ENCODE results near the gene STIP1.

STIP1 gene

DNA sequence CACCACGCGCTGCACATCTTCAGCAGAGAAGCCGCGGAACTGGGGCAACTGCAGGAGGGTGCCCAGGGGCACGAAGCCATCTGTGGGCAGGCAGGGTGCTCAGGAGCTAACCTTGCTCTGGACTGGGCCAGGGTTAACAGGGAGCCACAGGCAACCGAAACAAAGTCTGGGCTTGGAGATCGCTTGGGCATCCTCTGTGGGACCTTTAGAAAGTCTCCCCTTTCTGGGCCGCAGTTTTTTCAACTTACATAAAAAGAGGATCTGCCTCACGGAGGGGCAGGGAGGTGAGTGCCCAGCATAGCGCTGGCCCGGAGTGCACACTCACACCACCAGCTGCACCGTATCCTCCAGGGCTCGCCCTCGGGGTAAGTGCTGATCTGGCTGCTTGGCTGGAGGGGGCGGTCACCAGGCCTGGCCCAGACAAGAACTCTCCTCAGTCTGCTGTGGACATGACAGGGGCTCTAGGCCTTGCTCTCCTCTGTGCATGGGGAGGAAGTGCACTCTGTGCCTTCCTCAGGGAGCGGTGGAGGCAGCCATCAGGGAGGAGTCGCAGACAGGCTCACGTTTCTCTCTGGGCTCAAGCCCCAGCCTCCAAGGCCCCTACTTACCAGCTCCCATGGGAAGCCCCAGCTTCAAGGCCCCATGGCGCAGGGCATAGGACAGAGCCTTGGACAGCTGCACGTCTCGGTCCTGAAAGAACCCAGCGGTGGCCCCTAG lies 39.1 kb downstream of the STIP1 start:
- no peak for FAIRE-seq

DNA sequence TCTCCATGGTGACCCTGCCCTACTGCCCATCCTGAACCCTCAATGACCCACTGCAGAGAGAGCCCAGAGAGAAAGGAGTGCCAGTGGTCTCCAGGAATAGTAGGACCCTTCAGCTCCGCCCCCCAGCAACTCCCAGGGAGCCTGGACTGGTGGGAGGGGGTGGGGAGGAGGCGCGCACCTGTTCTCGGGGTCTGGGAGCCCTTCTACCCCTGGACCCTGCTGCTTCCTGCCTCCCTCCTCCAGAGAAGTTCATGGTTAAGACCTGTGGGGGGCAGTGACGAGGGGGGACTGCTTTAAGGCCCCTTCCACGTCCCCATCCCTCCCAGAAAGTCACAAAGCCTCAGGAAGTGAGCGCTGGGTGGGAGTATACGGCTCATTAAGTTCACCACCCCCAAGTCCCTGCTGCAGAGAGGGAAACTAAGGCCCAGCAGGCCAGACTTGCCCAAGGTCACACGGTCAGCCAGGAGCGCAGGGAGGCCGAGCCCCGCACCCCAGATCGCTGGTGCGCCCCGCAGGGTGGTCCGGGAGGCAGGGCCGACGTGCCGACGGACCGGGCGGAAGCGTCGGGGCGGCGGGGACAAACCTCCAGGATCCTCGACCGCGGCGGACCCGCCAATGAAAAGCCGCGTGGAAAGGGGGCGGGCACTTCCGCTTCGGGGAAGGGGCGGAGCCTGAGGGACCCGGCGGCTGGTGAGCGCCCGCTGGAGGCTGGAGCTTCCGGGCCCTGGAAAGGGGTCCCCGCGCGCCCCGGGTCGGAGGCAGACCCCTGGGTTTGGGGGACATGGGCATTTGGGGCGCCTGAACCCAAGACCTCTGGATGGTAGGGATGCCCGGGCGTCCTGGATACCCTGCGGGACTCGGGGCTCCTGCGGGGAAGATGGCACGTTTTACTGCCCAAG lies 39.9 kb downstream of the STIP1 start, which contains the start of the genes NUDT22 and TRPT1:
Gene NUDT22, plus strand, starts transcription at position 667 of the 899 bp plus-strand sequence. CDS start 379 bp downstream, outside the sequence.
Gene TRPT1, minus strand, starts transcription at position 579 of the 899 bp plus-strand sequence. Its CDS starts 326 bp downstream, at position 253.
- no peak for FAIRE-seq

DNA sequence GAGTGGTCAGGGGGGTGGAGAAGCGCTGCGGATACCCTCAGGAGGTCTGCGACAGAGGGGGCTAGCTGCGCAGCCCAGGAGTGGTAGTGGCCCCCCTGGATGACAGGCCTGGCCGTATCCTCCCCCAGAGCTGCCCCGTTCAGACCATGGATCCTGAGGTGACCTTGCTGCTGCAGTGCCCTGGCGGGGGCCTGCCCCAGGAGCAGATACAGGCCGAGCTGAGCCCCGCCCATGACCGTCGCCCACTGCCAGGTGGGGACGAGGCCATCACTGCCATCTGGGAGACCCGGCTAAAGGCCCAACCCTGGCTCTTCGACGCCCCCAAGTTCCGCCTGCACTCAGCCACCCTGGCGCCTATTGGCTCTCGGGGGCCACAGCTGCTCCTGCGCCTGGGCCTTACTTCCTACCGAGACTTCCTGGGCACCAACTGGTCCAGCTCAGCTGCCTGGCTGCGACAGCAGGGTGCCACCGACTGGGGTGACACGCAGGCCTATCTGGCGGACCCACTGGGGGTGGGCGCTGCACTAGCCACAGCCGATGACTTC lies 40.6 kb downstream of the STIP1 start:
- no peak for FAIRE-seq

DNA sequence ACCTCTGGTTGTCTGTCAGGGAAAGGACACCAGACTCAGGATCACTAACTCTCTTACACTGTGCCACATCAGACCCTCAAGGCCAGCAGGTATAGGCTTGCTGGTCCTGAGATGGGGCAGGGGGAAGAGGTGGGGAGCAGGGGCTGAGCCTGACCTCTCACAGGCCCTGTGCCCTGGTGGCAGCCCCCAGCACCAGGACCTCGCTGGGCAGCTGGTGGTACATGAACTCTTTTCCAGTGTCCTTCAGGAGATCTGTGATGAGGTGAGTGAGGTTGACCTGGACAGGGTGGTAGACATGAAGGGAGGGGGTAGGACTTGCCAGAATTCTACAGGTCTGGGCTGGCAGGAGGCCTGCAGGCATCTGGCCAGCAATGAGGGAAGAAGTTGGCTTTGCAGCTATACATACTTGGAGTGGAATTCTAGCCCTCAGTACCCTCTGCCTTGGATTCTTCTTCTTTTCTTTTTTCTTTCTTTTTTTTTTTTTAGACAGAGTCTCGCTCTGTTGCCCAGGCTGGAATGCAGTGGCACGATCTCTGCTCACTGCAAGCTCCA lies 41.5 kb downstream of the STIP1 start:
- no peak for FAIRE-seq

DNA sequence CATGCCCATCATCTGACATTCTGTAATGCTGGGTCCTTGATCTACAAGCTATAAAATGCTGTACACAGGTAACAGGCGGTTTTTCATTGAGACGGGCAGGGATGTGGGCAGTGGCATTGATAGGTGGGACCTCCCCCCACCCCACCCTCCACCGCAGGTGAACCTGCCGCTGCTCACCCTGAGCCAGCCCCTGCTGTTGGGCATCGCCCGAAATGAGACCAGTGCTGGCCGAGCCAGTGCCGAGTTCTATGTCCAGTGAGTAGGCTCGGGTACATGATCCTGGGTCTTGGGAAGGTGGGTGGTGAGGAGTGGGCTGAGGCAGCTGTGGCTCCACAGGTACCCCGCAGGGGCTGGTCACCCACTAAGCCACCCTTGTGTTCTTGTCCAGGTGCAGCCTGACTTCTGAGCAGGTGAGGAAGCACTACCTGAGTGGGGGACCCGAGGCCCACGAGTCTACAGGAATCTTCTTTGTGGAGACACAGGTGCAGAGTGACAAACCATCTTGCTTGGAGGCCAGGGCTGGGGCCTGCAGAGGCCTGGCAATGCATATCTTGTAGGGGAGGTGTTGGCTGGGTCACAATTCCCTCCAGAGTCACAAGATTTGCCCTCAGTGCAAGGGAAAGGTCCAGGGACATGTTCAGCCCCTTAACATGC lies 43.2 kb downstream of the STIP1 start:
- no peak for FAIRE-seq

- no peak for FAIRE-seq
Measured at GRCh38 chr11:64229744-64230170, 43.8 kb downstream of the STIP1 start.

- peak; percentile 88 for FAIRE-seq
Measured at GRCh38 chr11:64230171-64230984, 44.4 kb downstream of the STIP1 start, which contains the start of gene DNAJC4. DNAJC4 (plus strand) TSS chr11:64230548; CDS start chr11:64230855, 307 bp downstream.

DNA sequence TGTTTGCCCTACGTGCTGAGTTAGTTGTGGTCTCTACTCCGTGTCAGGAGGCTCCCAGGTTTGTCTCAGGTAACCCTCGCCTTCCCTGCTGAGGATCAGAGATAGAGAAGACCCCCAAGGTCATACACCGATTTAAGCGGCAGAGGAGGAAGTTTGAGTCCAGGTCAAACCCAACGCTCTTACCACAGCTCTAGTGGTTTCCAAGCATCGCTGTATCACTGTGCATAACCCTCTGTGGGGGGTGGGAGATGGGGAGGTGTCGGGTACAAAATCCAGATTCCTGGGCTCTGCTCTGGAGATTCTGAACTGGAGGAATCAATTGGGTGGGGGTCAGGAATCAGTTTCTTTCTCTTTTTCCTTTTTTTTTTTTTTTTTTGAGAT lies 45.0 kb downstream of the STIP1 start:
- FAIRE-seq: no peak

DNA sequence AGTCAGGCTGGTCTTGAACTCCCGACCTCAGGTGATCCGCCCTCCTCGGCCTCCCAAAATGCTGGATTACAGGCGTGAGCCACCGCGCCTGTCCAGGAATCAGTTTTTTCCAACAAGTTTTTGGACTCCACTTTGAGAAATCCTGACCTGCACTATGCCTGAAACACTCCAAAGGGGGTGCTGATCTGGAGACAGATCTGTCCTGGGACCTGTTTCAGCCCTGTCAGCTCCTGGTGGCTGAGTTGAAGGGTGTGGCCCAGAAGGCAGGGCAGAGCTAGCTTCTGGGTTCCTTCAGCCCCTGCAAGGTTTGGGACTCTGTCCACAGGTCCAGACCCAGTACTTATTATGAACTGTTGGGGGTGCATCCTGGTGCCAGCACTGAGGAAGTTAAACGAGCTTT lies 45.6 kb downstream of the STIP1 start:
- FAIRE-seq: no peak

DNA sequence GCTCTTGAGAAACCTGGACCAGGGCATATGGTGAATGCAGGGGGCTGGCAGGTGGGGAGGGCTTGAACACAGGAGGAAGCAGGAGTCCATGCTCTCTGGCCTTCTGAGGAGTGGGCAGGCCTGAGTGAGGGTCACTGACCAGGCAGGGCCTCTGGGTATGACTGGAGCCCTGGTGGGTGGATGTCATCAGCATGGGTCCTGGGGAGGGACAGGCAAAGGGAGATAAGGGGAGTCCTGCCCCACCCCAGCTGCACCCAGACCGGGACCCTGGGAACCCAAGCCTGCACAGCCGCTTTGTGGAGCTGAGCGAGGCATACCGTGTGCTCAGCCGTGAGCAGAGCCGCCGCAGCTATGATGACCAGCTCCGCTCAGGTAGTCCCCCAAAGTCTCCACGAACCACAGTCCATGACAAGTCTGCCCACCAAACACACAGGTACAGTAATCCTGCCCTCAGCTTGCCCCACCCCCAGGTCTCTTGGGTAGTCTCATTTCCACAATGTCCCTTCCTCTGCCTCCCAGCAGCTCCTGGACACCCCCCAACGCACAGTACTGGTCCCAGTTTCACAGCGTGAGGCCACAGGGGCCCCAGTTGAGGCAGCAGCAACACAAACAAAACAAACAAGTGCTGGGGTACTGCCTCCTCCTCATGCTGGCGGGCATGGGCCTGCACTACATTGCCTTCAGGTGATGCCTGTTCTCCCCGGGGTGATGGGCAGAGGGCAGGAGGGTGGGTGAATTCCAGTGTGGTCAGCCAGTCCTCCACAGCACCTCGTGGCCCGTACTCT lies 46.4 kb downstream of the STIP1 start:
- no peak for FAIRE-seq

DNA sequence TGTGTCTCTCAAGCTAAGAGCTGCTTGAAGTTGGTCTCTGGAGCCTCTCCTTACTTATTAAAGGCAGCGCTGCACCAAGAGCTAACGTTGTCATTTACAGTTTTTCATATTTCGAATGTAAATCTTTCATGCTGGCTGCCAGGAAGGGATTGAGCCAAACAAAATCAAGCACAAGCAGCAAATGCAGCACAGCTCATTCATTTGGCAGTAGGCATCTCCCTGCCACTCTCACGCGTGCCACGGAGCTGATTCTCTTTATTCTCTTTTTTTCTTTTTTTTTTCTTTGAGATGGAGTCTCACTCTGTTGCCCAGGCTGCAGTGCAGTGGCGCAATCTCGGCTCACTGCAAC lies 47.0 kb downstream of the STIP1 start:
- no peak for FAIRE-seq

GRCh38 chr11:64233913-64234586 lies 48.1 kb downstream of the STIP1 start, which contains the start of gene VEGFB:
VEGFB (plus strand) TSS chr11:64234584; CDS start chr11:64234834, 250 bp downstream.
- no peak for FAIRE-seq

DNA sequence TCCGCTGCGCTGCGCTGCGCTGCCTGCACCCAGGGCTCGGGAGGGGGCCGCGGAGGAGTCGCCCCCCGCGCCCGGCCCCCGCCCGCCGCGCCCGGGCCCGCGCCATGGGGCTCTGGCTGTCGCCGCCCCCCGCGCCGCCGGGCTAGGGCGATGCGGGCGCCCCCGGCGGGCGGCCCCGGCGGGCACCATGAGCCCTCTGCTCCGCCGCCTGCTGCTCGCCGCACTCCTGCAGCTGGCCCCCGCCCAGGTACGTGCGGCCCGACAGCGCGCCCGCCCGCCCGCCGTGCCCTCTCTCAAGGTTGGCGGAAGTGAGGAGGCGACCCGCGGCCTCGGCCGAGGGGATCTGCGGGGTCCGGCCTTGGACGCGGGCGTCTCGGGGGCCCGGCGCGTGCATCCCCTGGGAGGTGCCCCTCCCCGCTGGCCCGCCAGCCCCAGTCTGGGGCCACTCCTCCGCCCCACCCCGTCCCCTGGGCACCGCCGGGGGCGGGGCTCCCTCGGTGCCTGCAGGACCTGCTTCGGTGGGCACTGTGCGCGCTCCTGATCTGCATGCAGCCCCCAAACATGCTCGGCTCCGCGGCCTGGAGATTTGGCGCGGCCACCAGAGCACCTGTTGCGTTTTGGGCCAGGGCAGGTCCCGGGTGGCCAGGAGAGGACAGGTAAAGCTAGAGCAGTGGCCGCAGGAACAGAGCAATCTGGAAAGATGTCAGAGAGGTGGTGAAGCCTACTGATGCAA lies 48.8 kb downstream of the STIP1 start:
- no peak for FAIRE-seq

DNA sequence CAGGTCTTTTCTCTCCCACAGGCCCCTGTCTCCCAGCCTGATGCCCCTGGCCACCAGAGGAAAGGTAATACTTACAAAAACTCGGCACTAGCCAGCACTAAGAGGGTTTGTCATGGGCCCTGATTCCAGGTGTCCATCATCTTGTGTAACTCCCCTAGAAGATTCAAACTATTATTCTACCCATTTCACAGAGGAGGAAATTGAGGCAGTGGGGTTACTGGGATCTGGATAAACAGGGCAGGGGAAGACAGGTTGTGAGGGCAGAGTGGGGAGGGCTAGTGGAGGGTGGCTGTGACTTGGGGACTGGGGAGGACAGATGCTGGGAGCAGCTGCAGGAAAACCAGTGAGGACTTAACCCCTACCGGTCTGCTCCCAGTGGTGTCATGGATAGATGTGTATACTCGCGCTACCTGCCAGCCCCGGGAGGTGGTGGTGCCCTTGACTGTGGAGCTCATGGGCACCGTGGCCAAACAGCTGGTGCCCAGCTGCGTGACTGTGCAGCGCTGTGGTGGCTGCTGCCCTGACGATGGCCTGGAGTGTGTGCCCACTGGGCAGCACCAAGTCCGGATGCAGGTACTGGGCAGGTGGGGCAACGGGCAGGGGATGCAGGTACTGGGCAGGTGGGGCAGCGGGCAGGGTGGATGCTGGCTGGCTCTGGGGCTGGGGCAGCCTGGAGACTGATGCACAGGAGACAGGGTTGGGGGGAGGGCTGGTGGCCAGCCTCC lies 49.6 kb downstream of the STIP1 start:
- no peak for FAIRE-seq

DNA sequence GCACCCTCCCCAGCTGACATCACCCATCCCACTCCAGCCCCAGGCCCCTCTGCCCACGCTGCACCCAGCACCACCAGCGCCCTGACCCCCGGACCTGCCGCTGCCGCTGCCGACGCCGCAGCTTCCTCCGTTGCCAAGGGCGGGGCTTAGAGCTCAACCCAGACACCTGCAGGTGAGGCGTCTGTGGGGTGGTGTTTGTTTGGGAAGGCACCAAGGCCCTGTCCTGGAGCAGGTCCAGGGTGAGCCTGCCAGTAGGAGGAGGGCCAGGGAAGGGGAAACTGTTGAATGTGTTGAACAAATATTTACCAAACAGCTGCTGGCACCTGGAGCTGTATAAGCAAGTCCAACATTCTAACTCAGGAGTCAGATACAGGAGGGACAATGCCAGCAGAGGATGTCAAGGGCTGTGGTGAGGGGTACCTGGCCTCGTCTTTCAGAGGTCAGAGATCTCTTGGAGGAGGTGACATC lies 51.5 kb downstream of the STIP1 start:
- FAIRE-seq: no peak

DNA sequence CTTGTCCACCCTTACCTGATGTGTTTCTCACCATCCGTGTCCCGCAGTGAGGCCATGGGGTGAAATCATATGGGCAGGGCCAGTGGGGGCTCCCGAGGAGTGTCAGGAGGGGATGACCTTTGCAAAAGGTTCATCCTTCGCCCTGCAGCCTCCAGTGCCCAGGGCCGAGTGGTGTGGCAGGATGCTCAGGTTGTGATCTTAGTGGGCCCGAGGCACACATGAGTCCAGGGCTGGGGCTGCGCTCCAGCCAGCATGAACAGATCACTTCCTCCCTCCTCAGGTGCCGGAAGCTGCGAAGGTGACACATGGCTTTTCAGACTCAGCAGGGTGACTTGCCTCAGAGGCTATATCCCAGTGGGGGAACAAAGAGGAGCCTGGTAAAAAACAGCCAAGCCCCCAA lies 52.1 kb downstream of the STIP1 start:
- FAIRE-seq: no peak

GRCh38 chr11:64238999-64239398 lies 53.0 kb downstream of the STIP1 start:
- FAIRE-seq: no peak

DNA sequence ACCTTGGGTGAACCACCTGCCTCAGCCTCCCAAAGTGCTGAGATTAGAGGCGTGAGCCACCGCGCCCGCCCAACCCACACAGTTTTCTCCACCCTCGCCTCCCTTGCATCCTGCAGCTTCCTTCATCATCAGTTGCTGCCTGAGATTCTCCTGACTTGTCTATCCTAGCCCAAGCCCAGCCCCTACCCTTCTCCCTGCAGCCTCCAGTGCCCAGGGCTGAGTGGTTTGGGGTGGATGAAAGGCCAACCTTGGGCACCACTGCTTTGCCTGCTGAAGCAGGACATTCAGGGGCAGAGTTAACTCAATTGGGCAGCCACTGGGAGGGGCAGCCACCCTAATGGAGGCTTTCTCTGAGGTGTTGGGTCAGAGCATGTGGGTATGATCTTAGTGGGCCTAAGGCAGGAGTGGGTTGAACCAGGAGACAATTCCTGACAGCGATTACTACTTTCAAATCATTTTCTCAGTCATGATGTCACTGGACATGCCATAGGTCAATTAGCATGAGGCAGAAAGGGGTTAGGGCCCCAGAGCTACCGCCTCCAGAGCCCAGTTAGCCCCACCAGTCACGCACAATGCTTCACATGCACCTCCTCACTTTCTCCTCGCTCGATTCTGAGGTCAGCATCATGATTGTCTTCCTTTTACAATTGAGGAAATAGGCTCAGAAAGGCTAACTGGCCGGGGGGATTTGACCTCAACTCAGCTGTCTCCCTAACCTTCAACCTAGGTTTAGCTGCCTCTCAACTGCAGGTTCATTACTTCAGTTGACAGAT lies 53.9 kb downstream of the STIP1 start:
- no peak for FAIRE-seq
